ENCODE data around the gene BGN. TPM values are rescaled to one million over a fixed set of nuclear protein-coding genes. Genes with fewer than 3 reads are reported as not detected.

Gene BGN
- total RNA-seq, 2 experiments from 2014 or later, result not detected

GRCh38 chrX:153456704-153457103 lies 38.1 kb upstream of the BGN start:
- no peaks in the 10 kb centered on the region; the same call in 1 of the 2 replicates for H4K20me1 ChIP-seq (ENCODE audit: insufficient read depth, low read length)
- no peaks in the 10 kb centered on the region for H3K9me2 ChIP-seq (ENCODE audit: insufficient read depth, low read length)
- ChIA-PET POLR2A (no interaction called here), CTCF (ENCODE audit: unreplicated experiment) (no interaction called here)
- BruUV-seq (replicated peaks), result no TSS peak
- H3K4me3 ChIP-seq (ENCODE audit: low read depth, low read length, poor library complexity, severe bottlenecking), result no peak overlapping the region
- H3K4me1 ChIP-seq (ENCODE audit: insufficient read depth, low read length, poor library complexity, severe bottlenecking), result no peaks in the 10 kb centered on the region
- no peaks in the 10 kb centered on the region for H3K9me3 ChIP-seq (ENCODE audit: low read length)
- no peak overlapping the region for H3K4me2 ChIP-seq (ENCODE audit: low read length)
- no peaks in the 10 kb centered on the region for H3K79me2 ChIP-seq (ENCODE audit: insufficient read depth, low read depth, low read length)
- H2AFZ ChIP-seq (ENCODE audit: low read length), result no peak overlapping the region
- TF ChIP-seq CTCF (conservative IDR thresholded peaks at IDR 0.05; ENCODE audit: low read length), result no peak
- no peak for TF ChIP-seq EZH2phosphoT487 (IDR thresholded peaks at IDR 0.05; ENCODE audit: borderline replicate concordance, low read depth, low read length)
- peaks cover 35% of the 10 kb centered on the region for H3K36me3 ChIP-seq (ENCODE audit: insufficient read depth, low read length)
- no peak overlapping the region for H3K27ac ChIP-seq (ENCODE audit: low read depth, low read length, poor library complexity, severe bottlenecking)
- DNase-seq (ENCODE audit: low spot score), result no peak
- intact Hi-C loops (cut with micrococcal nuclease; ENCODE audit: unreplicated experiment), result no loop called here

GRCh38 chrX:153457136-153457825 lies 37.5 kb upstream of the BGN start:
- POLR2A ChIA-PET, result no interaction called here
- CTCF ChIA-PET (ENCODE audit: unreplicated experiment), result no interaction called here
- Histone ChIP-seq H3K4me2 (ENCODE audit: low read length) (no peak overlapping the region), H2AFZ (ENCODE audit: low read length) (no peak overlapping the region), H3K9me3 (ENCODE audit: low read length) (no peaks in the 10 kb centered on the region), H3K4me1 (ENCODE audit: insufficient read depth, low read length, poor library complexity, severe bottlenecking) (no peaks in the 10 kb centered on the region), H4K20me1 (ENCODE audit: insufficient read depth, low read length) (no peaks in the 10 kb centered on the region; the same call in 1 of the 2 replicates), H3K9me2 (ENCODE audit: insufficient read depth, low read length) (no peaks in the 10 kb centered on the region), H3K36me3 (ENCODE audit: insufficient read depth, low read length) (peaks cover 38% of the 10 kb centered on the region), H3K4me3 (ENCODE audit: low read depth, low read length, poor library complexity, severe bottlenecking) (no peak overlapping the region), H3K27ac (ENCODE audit: low read depth, low read length, poor library complexity, severe bottlenecking) (no peak overlapping the region), H3K79me2 (ENCODE audit: insufficient read depth, low read depth, low read length) (no peaks in the 10 kb centered on the region)
- intact Hi-C loops (cut with micrococcal nuclease; ENCODE audit: unreplicated experiment), result no loop called here
- DNase-seq (ENCODE audit: low spot score), result no peak
- no TSS peak for BruUV-seq (replicated peaks)
- TF ChIP-seq EZH2phosphoT487 (IDR thresholded peaks at IDR 0.05; ENCODE audit: borderline replicate concordance, low read depth, low read length) (no peak), CTCF (conservative IDR thresholded peaks at IDR 0.05; ENCODE audit: low read length) (no peak)

GRCh38 chrX:153457827-153458466 lies 36.8 kb upstream of the BGN start:
- peaks cover 36% of the 10 kb centered on the region for H3K36me3 ChIP-seq (ENCODE audit: insufficient read depth, low read length)
- no peaks in the 10 kb centered on the region for H3K9me2 ChIP-seq (ENCODE audit: insufficient read depth, low read length)
- H3K79me2 ChIP-seq (ENCODE audit: insufficient read depth, low read depth, low read length), result no peaks in the 10 kb centered on the region
- no peak overlapping the region for H3K4me2 ChIP-seq (ENCODE audit: low read length)
- H3K4me3 ChIP-seq (ENCODE audit: low read depth, low read length, poor library complexity, severe bottlenecking), result no peak overlapping the region
- no peak overlapping the region for H3K27ac ChIP-seq (ENCODE audit: low read depth, low read length, poor library complexity, severe bottlenecking)
- ChIA-PET CTCF (ENCODE audit: unreplicated experiment) (no interaction called here), POLR2A (no interaction called here)
- no peaks in the 10 kb centered on the region; the same call in 1 of the 2 replicates for H4K20me1 ChIP-seq (ENCODE audit: insufficient read depth, low read length)
- H3K9me3 ChIP-seq (ENCODE audit: low read length), result no peaks in the 10 kb centered on the region
- H3K4me1 ChIP-seq (ENCODE audit: insufficient read depth, low read length, poor library complexity, severe bottlenecking), result no peaks in the 10 kb centered on the region
- intact Hi-C loops (cut with micrococcal nuclease; ENCODE audit: unreplicated experiment), result no loop called here
- TF ChIP-seq CTCF (conservative IDR thresholded peaks at IDR 0.05; ENCODE audit: low read length) (no peak), EZH2phosphoT487 (IDR thresholded peaks at IDR 0.05; ENCODE audit: borderline replicate concordance, low read depth, low read length) (no peak)
- BruUV-seq (replicated peaks), result no TSS peak
- H2AFZ ChIP-seq (ENCODE audit: low read length), result no peak overlapping the region
- no peak for DNase-seq (ENCODE audit: low spot score)
